Panc1 (cell line): ENCODE data around the gene ERG28. TPM values are rescaled to one million over a fixed set of nuclear protein-coding genes. Genes with fewer than 3 reads are reported as not detected.

ENCODE experiments used
- ATAC-seq: fragments of 200-7000 bp; cut with Tn5 transposase; 2 replicates; pipeline ENCODE4 v1.9.1; 2020; ENCODE audit warnings: mild to moderate bottlenecking, moderate library complexity
- BruUV-seq: library from RNA; stranded (reverse); fragments of 400-500 nt; replicated peaks from 2 replicates; lab custom pipeline; 2021; lab: Mats Ljungman, UMichigan
- CTCF ChIA-PET: fragments of 300-600 bp; sonication (Branson Sonifier 250); formaldehyde crosslinking; loops from one replicate; lab custom pipeline; 2022; ENCODE audit warnings: antibody characterized with exemption; lab: Charles Lee
- POLR2A ChIA-PET: fragments of 300-600 bp; sonication (Branson Sonifier 250); formaldehyde crosslinking; loops from one replicate; lab custom pipeline; 2022; ENCODE audit warnings: antibody characterized with exemption; lab: Charles Lee
- DNase-seq: peaks from one replicate; pipeline ENCODE4 v3.0.0-alpha.2; 2010; ENCODE audit warnings: low read depth, low spot score
- H3K27ac ChIP-seq: 2 replicates; pipeline ENCODE4 v1.5.1; 2011; ENCODE audit warnings: mild to moderate bottlenecking, low read length, inconsistent platforms
- H3K27me3 ChIP-seq: fragments of 200-500 bp; sonication (Bioruptor generic); 2 replicates; pipeline ENCODE4 v1.6.0; 2014; ENCODE audit warnings: low read length, inconsistent platforms; ENCODE audit not compliant: control insufficient read depth, insufficient read depth
- H3K36me3 ChIP-seq: fragments of 200-500 bp; sonication (Bioruptor generic); 2 replicates; pipeline ENCODE4 v1.5.1; 2014; ENCODE audit warnings: inconsistent platforms, mild to moderate bottlenecking, low read length, moderate library complexity; ENCODE audit not compliant: control insufficient read depth, insufficient read depth
- H3K4me1 ChIP-seq: 2 replicates; pipeline ENCODE4 v1.5.1; 2011; ENCODE audit warnings: inconsistent platforms, mild to moderate bottlenecking, low read length, moderate library complexity; ENCODE audit not compliant: control insufficient read depth, insufficient read depth
- H3K4me3 ChIP-seq, 2 experiments: 2 replicates each; pipeline ENCODE4 v1.5.1; 2011 to 2012; ENCODE audit warnings: low read depth in 2 of 2, low read length in 2 of 2, mild to moderate bottlenecking in 2 of 2, inconsistent platforms in 1 of 2, moderate library complexity in 1 of 2
- H3K9me3 ChIP-seq: fragments of 200-500 bp; sonication (Bioruptor generic); 2 replicates; pipeline ENCODE4 v1.5.1; 2014; ENCODE audit warnings: low read depth, mild to moderate bottlenecking, inconsistent platforms, low read length, moderate library complexity; ENCODE audit not compliant: control insufficient read depth, insufficient read depth
- POLR2AphosphoS5 ChIP-seq: IDR thresholded peaks from 2 replicates; pipeline ENCODE4 v1.6.1; 2012; ENCODE audit warnings: mild to moderate bottlenecking, low read depth, low read length, moderate library complexity
- SIN3A ChIP-seq: IDR thresholded peaks from 2 replicates; pipeline ENCODE4 v1.6.1; 2012; ENCODE audit warnings: low read depth, mild to moderate bottlenecking, low read length, moderate library complexity, borderline replicate concordance; ENCODE audit not compliant: insufficient read depth
- TCF7L2 ChIP-seq: IDR thresholded peaks from 2 replicates; pipeline ENCODE4 v1.6.1; 2011; ENCODE audit warnings: mild to moderate bottlenecking, low read depth, low read length, inconsistent platforms
- in situ Hi-C: cut with HindIII; loops from 2 replicates; pipeline ENCODE4 v1.10.0; 2016; ENCODE audit warnings: low sequenced_read_pairs, low pct_unique_long_range_greater_than_20kb
- intact Hi-C: fragments of 100-400 bp; cut with micrococcal nuclease; formaldehyde crosslinking; loops from one replicate; pipeline ENCODE4 v1.10.0; 2022; ENCODE audit not compliant: unreplicated experiment
- total RNA-seq: library from RNA; stranded (reverse); gene quantifications from one replicate; pipeline ENCODE4 v1.2.1, GENCODE V29; 2021; ENCODE audit not compliant: unreplicated experiment
- TF ChIP-seq, protein P1 (sequence below), 2 experiments: IDR thresholded peaks; 2 replicates each; pipeline ENCODE4 v1.6.1; 2011 to 2012; ENCODE audit warnings: low read depth in 2 of 2, control low read depth in 1 of 2, low read length in 1 of 2, mild to moderate bottlenecking in 1 of 2, moderate library complexity in 1 of 2; ENCODE audit not compliant: insufficient read depth in 1 of 2
- TF ChIP-seq, protein P2 (sequence below): fragments of 450-650 bp; IDR thresholded peaks from 2 replicates; pipeline ENCODE4 v1.5.1; 2017; ENCODE audit warnings: mild to moderate bottlenecking

ERG28 gene
- total RNA-seq, 1 experiment from 2014 or later: 23.1 TPM

DNA sequence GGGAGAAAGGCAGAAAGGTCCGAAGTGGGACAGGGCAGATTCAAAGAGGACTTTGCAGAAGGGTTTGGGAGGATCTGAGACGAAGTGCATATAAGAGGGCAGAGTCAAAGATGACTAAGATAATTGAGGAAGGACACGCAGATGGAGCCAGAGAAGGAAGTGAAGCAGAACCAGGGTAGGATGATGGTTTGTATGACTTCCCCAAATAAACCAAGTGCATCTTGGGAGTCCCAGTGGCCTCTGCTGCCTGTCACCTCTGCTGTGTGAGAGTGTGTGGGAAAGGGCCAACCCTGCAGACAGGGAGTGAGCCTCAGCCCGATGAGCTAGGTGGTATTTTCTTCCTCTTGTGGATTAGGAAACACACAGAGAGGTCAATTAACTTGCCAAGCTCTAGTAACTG is 45.5 kb downstream of the ERG28 start:
- no peak for ATAC-seq
- no peaks in the 10 kb centered on the region for H3K27me3 ChIP-seq
- BruUV-seq: no TSS peak
- CTCF ChIA-PET: no interaction called here
- no peaks in the 10 kb centered on the region for H3K36me3 ChIP-seq
- no peaks in the 10 kb centered on the region for H3K4me1 ChIP-seq
- in situ Hi-C loops: no loop called here
- intact Hi-C loops: no loop called here
- no peak for DNase-seq
- H3K4me3 ChIP-seq: no peak overlapping the region
- POLR2A ChIA-PET: no interaction called here
- H3K27ac ChIP-seq: no peak overlapping the region
- TF ChIP-seq SIN3A (no peak), POLR2AphosphoS5 (no peak), TCF7L2 (no peak)
- TF ChIP-seq, protein P1, sequence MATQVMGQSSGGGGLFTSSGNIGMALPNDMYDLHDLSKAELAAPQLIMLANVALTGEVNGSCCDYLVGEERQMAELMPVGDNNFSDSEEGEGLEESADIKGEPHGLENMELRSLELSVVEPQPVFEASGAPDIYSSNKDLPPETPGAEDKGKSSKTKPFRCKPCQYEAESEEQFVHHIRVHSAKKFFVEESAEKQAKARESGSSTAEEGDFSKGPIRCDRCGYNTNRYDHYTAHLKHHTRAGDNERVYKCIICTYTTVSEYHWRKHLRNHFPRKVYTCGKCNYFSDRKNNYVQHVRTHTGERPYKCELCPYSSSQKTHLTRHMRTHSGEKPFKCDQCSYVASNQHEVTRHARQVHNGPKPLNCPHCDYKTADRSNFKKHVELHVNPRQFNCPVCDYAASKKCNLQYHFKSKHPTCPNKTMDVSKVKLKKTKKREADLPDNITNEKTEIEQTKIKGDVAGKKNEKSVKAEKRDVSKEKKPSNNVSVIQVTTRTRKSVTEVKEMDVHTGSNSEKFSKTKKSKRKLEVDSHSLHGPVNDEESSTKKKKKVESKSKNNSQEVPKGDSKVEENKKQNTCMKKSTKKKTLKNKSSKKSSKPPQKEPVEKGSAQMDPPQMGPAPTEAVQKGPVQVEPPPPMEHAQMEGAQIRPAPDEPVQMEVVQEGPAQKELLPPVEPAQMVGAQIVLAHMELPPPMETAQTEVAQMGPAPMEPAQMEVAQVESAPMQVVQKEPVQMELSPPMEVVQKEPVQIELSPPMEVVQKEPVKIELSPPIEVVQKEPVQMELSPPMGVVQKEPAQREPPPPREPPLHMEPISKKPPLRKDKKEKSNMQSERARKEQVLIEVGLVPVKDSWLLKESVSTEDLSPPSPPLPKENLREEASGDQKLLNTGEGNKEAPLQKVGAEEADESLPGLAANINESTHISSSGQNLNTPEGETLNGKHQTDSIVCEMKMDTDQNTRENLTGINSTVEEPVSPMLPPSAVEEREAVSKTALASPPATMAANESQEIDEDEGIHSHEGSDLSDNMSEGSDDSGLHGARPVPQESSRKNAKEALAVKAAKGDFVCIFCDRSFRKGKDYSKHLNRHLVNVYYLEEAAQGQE (IDR thresholded peaks at IDR 0.05; ENCODE audit: insufficient read depth in 1 of 2, low read depth in 2 of 2, low read length in 1 of 2): no peak
- TF ChIP-seq, protein P2, sequence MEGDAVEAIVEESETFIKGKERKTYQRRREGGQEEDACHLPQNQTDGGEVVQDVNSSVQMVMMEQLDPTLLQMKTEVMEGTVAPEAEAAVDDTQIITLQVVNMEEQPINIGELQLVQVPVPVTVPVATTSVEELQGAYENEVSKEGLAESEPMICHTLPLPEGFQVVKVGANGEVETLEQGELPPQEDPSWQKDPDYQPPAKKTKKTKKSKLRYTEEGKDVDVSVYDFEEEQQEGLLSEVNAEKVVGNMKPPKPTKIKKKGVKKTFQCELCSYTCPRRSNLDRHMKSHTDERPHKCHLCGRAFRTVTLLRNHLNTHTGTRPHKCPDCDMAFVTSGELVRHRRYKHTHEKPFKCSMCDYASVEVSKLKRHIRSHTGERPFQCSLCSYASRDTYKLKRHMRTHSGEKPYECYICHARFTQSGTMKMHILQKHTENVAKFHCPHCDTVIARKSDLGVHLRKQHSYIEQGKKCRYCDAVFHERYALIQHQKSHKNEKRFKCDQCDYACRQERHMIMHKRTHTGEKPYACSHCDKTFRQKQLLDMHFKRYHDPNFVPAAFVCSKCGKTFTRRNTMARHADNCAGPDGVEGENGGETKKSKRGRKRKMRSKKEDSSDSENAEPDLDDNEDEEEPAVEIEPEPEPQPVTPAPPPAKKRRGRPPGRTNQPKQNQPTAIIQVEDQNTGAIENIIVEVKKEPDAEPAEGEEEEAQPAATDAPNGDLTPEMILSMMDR: no peak
- H3K9me3 ChIP-seq: no peaks in the 10 kb centered on the region

DNA sequence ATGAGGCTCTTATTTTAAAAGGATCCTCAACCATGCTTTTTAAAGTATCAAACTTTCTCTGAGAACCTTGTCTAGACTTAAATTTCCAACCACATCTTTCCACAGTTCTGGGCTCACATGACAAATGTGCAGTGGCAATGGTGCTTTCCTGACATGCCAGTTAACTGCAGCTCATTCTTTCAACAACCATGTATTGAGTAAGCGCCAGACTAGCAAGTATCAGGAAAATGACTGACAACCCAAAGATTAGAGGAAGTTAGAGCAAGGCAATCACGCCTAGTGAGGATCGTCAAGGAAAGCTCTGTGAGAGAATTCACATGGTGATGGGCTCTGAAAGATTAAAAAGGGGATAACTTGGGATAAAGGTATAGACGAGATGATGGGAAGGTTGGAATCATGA is 46.5 kb downstream of the ERG28 start:
- H3K27me3 ChIP-seq: no peaks in the 10 kb centered on the region
- no peak overlapping the region for H3K27ac ChIP-seq
- BruUV-seq: no TSS peak
- no peaks in the 10 kb centered on the region for H3K9me3 ChIP-seq
- in situ Hi-C loops (no loop called here), intact Hi-C loops (no loop called here)
- TF ChIP-seq, protein P2: no peak
- no peak for TF ChIP-seq SIN3A
- no peak for TF ChIP-seq POLR2AphosphoS5
- TF ChIP-seq, protein P1 (IDR thresholded peaks at IDR 0.05; ENCODE audit: insufficient read depth in 1 of 2, low read depth in 2 of 2, low read length in 1 of 2): no peak
- TF ChIP-seq TCF7L2: no peak
- DNase-seq (no peak), ATAC-seq (no peak)
- CTCF ChIA-PET: no interaction called here
- POLR2A ChIA-PET: no interaction called here
- H3K4me3 ChIP-seq: no peak overlapping the region
- H3K36me3 ChIP-seq: no peaks in the 10 kb centered on the region
- H3K4me1 ChIP-seq: no peaks in the 10 kb centered on the region
